ENCODE measurements around the gene NELL2. TPM values are rescaled to one million over a fixed set of nuclear protein-coding genes. Genes with fewer than 3 reads are reported as not detected.

NELL2 gene
- total RNA-seq, 1 experiment from 2014 or later, result 1.1 TPM

DNA sequence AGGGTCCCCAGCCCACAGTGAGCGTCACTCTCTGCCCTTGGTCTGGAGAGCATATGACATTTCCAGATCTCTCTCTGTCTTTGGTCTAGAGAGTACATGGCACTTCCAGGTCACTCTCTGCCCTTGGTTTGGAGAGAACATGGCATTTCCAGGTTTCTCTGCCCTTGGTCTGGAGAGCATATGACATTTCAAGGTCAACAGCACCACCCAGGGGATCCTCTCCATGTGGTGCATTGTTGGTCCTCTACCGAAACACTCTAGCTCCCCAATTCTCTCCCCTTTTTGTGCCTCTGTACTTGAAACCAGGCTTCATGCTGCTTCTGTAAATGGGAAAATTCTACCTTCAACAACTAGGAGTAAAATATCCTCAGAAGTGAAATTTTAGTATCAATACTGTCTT lies 399.4 kb downstream of the NELL2 start:
- Histone ChIP-seq H3K9me3 (ENCODE audit: control insufficient read depth in 1 of 2, insufficient read depth in 1 of 2, low read depth in 1 of 2, low read length in 2 of 2) (no peaks in the 10 kb centered on the region), H3K27me3 (ENCODE audit: insufficient read depth, low read length) (no peaks in the 10 kb centered on the region), H3K4me3 (replicated peaks in 1 of 2; ENCODE audit: low read depth in 1 of 2, low read length in 2 of 2) (no peak overlapping the region), H4K20me1 (ENCODE audit: insufficient read depth) (no peaks in the 10 kb centered on the region), H2AFZ (ENCODE audit: low read depth, low read length, poor library complexity, severe bottlenecking) (no peak overlapping the region), H3K9me2 (ENCODE audit: insufficient read depth) (no peaks in the 10 kb centered on the region), H3K36me3 (ENCODE audit: control insufficient read depth in 1 of 2, insufficient read depth in 2 of 2, low read length in 2 of 2) (no peaks in the 10 kb centered on the region), H3K4me1 (ENCODE audit: control insufficient read depth in 1 of 2, insufficient read depth in 2 of 2, low read length in 2 of 2) (no peaks in the 10 kb centered on the region), H3K27ac (ENCODE audit: low read depth, low read length) (no peak overlapping the region), H3K79me2 (ENCODE audit: insufficient read depth, low read length) (no peaks in the 10 kb centered on the region), H3K4me2 (ENCODE audit: low read length) (no peak overlapping the region), H3K9ac (ENCODE audit: low read length) (no peak overlapping the region)
- intact Hi-C loops (cut with micrococcal nuclease), result no loop called here
- BruUV-seq (replicated peaks), result no TSS peak
- ChIA-PET CTCF (no interaction called here), RAD21 (ENCODE audit: low non-redundant PET in 1 of 2, low total read pairs in 2 of 2, uncharacterized antibody in 2 of 2, unreplicated experiment in 2 of 2) (no interaction called here), POLR2A (no interaction called here)
- no peak for DNase-seq (ENCODE audit: low read depth, low spot score)
- TF ChIP-seq EZH2 (IDR thresholded peaks at IDR 0.05) (no peak), ZFX (IDR thresholded peaks at IDR 0.05) (no peak), YY1 (IDR thresholded peaks at IDR 0.05; ENCODE audit: extremely low read depth, insufficient replicate concordance, low read depth, low read length) (no peak), EGR1 (IDR thresholded peaks at IDR 0.05; ENCODE audit: low read depth) (no peak), EZH2phosphoT487 (IDR thresholded peaks at IDR 0.05; ENCODE audit: borderline replicate concordance) (no peak), ZNF274 (IDR thresholded peaks at IDR 0.05; ENCODE audit: low read depth, low read length) (no peak), ELF1 (IDR thresholded peaks at IDR 0.05; ENCODE audit: borderline replicate concordance, low read depth) (no peak), FOSL1 (IDR thresholded peaks at IDR 0.05; ENCODE audit: low read depth) (no peak), RAD21 (IDR thresholded peaks at IDR 0.05; ENCODE audit: low read depth) (no peak), MAX (IDR thresholded peaks at IDR 0.05) (no peak), JUND (IDR thresholded peaks at IDR 0.05) (no peak), ZBTB33 (IDR thresholded peaks at IDR 0.05; ENCODE audit: extremely low read depth, insufficient replicate concordance, low read length) (no peak), SP1 (IDR thresholded peaks at IDR 0.05; ENCODE audit: low read depth) (no peak), TCF7L2 (IDR thresholded peaks at IDR 0.05; ENCODE audit: borderline replicate concordance, extremely low read depth, insufficient read depth, insufficient read length) (no peak)
- TF ChIP-seq, protein P1, sequence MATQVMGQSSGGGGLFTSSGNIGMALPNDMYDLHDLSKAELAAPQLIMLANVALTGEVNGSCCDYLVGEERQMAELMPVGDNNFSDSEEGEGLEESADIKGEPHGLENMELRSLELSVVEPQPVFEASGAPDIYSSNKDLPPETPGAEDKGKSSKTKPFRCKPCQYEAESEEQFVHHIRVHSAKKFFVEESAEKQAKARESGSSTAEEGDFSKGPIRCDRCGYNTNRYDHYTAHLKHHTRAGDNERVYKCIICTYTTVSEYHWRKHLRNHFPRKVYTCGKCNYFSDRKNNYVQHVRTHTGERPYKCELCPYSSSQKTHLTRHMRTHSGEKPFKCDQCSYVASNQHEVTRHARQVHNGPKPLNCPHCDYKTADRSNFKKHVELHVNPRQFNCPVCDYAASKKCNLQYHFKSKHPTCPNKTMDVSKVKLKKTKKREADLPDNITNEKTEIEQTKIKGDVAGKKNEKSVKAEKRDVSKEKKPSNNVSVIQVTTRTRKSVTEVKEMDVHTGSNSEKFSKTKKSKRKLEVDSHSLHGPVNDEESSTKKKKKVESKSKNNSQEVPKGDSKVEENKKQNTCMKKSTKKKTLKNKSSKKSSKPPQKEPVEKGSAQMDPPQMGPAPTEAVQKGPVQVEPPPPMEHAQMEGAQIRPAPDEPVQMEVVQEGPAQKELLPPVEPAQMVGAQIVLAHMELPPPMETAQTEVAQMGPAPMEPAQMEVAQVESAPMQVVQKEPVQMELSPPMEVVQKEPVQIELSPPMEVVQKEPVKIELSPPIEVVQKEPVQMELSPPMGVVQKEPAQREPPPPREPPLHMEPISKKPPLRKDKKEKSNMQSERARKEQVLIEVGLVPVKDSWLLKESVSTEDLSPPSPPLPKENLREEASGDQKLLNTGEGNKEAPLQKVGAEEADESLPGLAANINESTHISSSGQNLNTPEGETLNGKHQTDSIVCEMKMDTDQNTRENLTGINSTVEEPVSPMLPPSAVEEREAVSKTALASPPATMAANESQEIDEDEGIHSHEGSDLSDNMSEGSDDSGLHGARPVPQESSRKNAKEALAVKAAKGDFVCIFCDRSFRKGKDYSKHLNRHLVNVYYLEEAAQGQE (IDR thresholded peaks at IDR 0.05; ENCODE audit: low read depth), result no peak
- TF ChIP-seq, protein P2, sequence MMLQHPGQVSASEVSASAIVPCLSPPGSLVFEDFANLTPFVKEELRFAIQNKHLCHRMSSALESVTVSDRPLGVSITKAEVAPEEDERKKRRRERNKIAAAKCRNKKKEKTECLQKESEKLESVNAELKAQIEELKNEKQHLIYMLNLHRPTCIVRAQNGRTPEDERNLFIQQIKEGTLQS (IDR thresholded peaks at IDR 0.05), result no peak
- TF ChIP-seq, protein P3, sequence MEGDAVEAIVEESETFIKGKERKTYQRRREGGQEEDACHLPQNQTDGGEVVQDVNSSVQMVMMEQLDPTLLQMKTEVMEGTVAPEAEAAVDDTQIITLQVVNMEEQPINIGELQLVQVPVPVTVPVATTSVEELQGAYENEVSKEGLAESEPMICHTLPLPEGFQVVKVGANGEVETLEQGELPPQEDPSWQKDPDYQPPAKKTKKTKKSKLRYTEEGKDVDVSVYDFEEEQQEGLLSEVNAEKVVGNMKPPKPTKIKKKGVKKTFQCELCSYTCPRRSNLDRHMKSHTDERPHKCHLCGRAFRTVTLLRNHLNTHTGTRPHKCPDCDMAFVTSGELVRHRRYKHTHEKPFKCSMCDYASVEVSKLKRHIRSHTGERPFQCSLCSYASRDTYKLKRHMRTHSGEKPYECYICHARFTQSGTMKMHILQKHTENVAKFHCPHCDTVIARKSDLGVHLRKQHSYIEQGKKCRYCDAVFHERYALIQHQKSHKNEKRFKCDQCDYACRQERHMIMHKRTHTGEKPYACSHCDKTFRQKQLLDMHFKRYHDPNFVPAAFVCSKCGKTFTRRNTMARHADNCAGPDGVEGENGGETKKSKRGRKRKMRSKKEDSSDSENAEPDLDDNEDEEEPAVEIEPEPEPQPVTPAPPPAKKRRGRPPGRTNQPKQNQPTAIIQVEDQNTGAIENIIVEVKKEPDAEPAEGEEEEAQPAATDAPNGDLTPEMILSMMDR (IDR thresholded peaks at IDR 0.05 in 2 of 3, conservative IDR thresholded peaks at IDR 0.05 in 1 of 3; ENCODE audit: borderline replicate concordance in 1 of 3, insufficient read depth in 1 of 3, low read depth in 2 of 3, low read length in 2 of 3), result no peak
- ATAC-seq, result no peak

Data from HCT116 (cell line).